WTC11 (cell line): ENCODE data around the gene MRPL19. TPM values are rescaled to one million over a fixed set of nuclear protein-coding genes. Genes with fewer than 3 reads are reported as not detected.

ENCODE experiments used
- ATAC-seq: fragments of 200-7000 bp; cut with Tn5 transposase; 2 replicates; pipeline ENCODE4 v1.10.0; 2021; ENCODE audit warnings: mild to moderate bottlenecking, moderate library complexity
- CTCF ChIA-PET: fragments of 300-600 bp; sonication (Branson Sonifier 250); formaldehyde crosslinking; loops from one replicate; lab custom pipeline; 2021; ENCODE audit warnings: antibody characterized with exemption; lab: Charles Lee
- POLR2A ChIA-PET: fragments of 350-600 bp; sonication (Branson Sonifier 250); formaldehyde crosslinking; loops from one replicate; lab custom pipeline; 2021; ENCODE audit warnings: antibody characterized with exemption; lab: Charles Lee
- DNase-seq: peaks from one replicate; pipeline ENCODE4 v3.0.0; 2021; ENCODE audit warnings: low spot score
- H3K27ac Mint-ChIP-seq: 2 replicates; pipeline ENCODE4 v1.8.0; 2021; ENCODE audit warnings: mixed read lengths
- H3K27me3 Mint-ChIP-seq: 2 replicates; pipeline ENCODE4 v1.8.0; 2021; ENCODE audit warnings: low read depth, mild to moderate bottlenecking, moderate library complexity, mixed read lengths
- H3K36me3 Mint-ChIP-seq: 2 replicates; pipeline ENCODE4 v1.8.0; 2021; ENCODE audit warnings: mixed read lengths
- H3K4me1 Mint-ChIP-seq: 2 replicates; pipeline ENCODE4 v1.8.0; 2022; ENCODE audit warnings: mixed read lengths
- H3K4me3 Mint-ChIP-seq: 2 replicates; pipeline ENCODE4 v1.8.0; 2021; ENCODE audit warnings: mild to moderate bottlenecking, moderate library complexity, mixed read lengths
- H3K9me3 Mint-ChIP-seq: 2 replicates; pipeline ENCODE4 v1.8.0; 2021; ENCODE audit warnings: mixed read lengths
- CDX4 ChIP-seq: fragments of 250-450 bp; sonication (Bioruptor Pico); IDR thresholded peaks from 2 replicates; pipeline ENCODE4 v1.9.0; 2021; ENCODE audit warnings: moderate library complexity, mild to moderate bottlenecking, inconsistent platforms, borderline replicate concordance
- E2F1 ChIP-seq: sonication (generic); formaldehyde crosslinking; IDR thresholded peaks from 2 replicates; pipeline ENCODE4 v1.8.0; 2022; ENCODE audit warnings: mild to moderate bottlenecking, missing genetic modification reagents
- ESRRA ChIP-seq: sonication (generic); formaldehyde crosslinking; IDR thresholded peaks from 2 replicates; pipeline ENCODE4 v1.8.1; 2022; ENCODE audit warnings: mild to moderate bottlenecking, missing genetic modification reagents, borderline replicate concordance
- FOXP1 ChIP-seq: sonication (generic); formaldehyde crosslinking; IDR thresholded peaks from 2 replicates; pipeline ENCODE4 v1.8.0; 2022; ENCODE audit warnings: missing genetic modification reagents, mild to moderate bottlenecking, moderate library complexity, borderline replicate concordance
- GABPB1 ChIP-seq: sonication (generic); formaldehyde crosslinking; IDR thresholded peaks from 2 replicates; pipeline ENCODE4 v1.8.1; 2023; ENCODE audit warnings: mild to moderate bottlenecking, missing genetic modification reagents
- MXD4 ChIP-seq: fragments of 250-450 bp; sonication (Bioruptor Pico); IDR thresholded peaks from 2 replicates; pipeline ENCODE4 v1.8.0; 2021; ENCODE audit warnings: mild to moderate bottlenecking, moderate library complexity, borderline replicate concordance
- total RNA-seq: library from RNA; stranded (reverse); gene quantifications from 3 replicates; pipeline ENCODE4 v1.2.3, GENCODE V29; 2021
- TF ChIP-seq, protein P1 (sequence below): fragments of 250-450 bp; sonication (Bioruptor Pico); IDR thresholded peaks from 2 replicates; pipeline ENCODE4 v1.9.0; 2021; ENCODE audit warnings: mild to moderate bottlenecking
- TF ChIP-seq, protein P2 (sequence below): sonication (generic); formaldehyde crosslinking; IDR thresholded peaks from 2 replicates; pipeline ENCODE4 v1.8.0; 2022; ENCODE audit warnings: mild to moderate bottlenecking, missing genetic modification reagents
- TF ChIP-seq, protein P3 (sequence below): sonication (generic); formaldehyde crosslinking; IDR thresholded peaks from 2 replicates; pipeline ENCODE4 v1.8.0; 2023; ENCODE audit warnings: missing genetic modification reagents
- TF ChIP-seq, protein P4 (sequence below): fragments of 250-450 bp; sonication (Bioruptor Pico); IDR thresholded peaks from 2 replicates; pipeline ENCODE4 v1.9.0; 2021; ENCODE audit warnings: mild to moderate bottlenecking, borderline replicate concordance
- TF ChIP-seq, protein P5 (sequence below): sonication (generic); formaldehyde crosslinking; IDR thresholded peaks from 2 replicates; pipeline ENCODE4 v1.8.0; 2022; ENCODE audit warnings: mild to moderate bottlenecking, missing genetic modification reagents

The MRPL19 gene
- total RNA-seq, 1 experiment from 2014 or later: 65.8 TPM

DNA sequence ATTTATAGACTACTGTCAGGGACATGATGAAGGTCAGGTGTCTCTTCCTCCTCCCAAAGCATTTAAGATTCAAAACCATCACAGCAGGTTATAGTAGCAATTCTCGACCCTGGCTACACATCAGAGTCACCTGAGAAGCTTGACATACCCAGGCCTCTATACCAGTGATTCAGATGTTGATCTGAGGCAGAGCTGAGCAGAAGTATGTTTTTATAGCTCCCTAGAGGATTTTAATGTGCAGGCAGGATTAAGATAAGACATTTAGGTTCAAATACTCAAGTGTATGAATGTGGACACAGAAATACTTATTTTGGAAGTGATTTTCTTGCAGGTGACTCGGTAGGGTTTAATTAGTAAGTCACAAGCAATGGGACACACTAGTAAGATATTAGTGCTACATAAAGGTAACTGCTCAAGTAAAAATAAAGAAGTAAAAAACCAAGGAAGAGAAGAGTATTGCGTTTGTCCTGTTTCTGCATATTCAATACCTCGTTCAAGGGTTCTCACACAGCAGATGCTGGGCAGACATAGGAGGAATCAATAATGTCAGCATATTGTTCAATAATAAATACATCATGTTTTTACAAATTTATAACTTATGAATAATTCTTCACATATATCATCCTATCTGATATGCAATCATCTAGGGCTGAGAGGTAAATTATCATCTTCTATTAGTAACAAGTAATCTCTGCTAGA, 57.2 kb downstream of the MRPL19 start (continued):
- TF ChIP-seq, protein P1, sequence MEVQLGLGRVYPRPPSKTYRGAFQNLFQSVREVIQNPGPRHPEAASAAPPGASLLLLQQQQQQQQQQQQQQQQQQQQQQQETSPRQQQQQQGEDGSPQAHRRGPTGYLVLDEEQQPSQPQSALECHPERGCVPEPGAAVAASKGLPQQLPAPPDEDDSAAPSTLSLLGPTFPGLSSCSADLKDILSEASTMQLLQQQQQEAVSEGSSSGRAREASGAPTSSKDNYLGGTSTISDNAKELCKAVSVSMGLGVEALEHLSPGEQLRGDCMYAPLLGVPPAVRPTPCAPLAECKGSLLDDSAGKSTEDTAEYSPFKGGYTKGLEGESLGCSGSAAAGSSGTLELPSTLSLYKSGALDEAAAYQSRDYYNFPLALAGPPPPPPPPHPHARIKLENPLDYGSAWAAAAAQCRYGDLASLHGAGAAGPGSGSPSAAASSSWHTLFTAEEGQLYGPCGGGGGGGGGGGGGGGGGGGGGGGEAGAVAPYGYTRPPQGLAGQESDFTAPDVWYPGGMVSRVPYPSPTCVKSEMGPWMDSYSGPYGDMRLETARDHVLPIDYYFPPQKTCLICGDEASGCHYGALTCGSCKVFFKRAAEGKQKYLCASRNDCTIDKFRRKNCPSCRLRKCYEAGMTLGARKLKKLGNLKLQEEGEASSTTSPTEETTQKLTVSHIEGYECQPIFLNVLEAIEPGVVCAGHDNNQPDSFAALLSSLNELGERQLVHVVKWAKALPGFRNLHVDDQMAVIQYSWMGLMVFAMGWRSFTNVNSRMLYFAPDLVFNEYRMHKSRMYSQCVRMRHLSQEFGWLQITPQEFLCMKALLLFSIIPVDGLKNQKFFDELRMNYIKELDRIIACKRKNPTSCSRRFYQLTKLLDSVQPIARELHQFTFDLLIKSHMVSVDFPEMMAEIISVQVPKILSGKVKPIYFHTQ (CRISPR knock-in tag): no peak
- no peak for TF ChIP-seq MXD4

- Mint-ChIP-seq H3K4me3 (no peak overlapping the region), H3K4me1 (peaks cover 12% of the 10 kb centered on the region), H3K36me3 (peaks cover 34% of the 10 kb centered on the region), H3K27ac (no peak overlapping the region), H3K27me3 (no peaks in the 10 kb centered on the region), H3K9me3 (no peaks in the 10 kb centered on the region)
- POLR2A ChIA-PET: no interaction called here
- TF ChIP-seq, protein P2, sequence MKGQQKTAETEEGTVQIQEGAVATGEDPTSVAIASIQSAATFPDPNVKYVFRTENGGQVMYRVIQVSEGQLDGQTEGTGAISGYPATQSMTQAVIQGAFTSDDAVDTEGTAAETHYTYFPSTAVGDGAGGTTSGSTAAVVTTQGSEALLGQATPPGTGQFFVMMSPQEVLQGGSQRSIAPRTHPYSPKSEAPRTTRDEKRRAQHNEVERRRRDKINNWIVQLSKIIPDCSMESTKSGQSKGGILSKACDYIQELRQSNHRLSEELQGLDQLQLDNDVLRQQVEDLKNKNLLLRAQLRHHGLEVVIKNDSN: no peak
- TF ChIP-seq, protein P3, sequence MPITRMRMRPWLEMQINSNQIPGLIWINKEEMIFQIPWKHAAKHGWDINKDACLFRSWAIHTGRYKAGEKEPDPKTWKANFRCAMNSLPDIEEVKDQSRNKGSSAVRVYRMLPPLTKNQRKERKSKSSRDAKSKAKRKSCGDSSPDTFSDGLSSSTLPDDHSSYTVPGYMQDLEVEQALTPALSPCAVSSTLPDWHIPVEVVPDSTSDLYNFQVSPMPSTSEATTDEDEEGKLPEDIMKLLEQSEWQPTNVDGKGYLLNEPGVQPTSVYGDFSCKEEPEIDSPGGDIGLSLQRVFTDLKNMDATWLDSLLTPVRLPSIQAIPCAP: no peak
- TF ChIP-seq CDX4: no peak
- no peak for TF ChIP-seq GABPB1 (CRISPR knock-in tag)
- no peak for TF ChIP-seq FOXP1 (CRISPR knock-in tag)
- no peak for TF ChIP-seq MXD4
- TF ChIP-seq, protein P4, sequence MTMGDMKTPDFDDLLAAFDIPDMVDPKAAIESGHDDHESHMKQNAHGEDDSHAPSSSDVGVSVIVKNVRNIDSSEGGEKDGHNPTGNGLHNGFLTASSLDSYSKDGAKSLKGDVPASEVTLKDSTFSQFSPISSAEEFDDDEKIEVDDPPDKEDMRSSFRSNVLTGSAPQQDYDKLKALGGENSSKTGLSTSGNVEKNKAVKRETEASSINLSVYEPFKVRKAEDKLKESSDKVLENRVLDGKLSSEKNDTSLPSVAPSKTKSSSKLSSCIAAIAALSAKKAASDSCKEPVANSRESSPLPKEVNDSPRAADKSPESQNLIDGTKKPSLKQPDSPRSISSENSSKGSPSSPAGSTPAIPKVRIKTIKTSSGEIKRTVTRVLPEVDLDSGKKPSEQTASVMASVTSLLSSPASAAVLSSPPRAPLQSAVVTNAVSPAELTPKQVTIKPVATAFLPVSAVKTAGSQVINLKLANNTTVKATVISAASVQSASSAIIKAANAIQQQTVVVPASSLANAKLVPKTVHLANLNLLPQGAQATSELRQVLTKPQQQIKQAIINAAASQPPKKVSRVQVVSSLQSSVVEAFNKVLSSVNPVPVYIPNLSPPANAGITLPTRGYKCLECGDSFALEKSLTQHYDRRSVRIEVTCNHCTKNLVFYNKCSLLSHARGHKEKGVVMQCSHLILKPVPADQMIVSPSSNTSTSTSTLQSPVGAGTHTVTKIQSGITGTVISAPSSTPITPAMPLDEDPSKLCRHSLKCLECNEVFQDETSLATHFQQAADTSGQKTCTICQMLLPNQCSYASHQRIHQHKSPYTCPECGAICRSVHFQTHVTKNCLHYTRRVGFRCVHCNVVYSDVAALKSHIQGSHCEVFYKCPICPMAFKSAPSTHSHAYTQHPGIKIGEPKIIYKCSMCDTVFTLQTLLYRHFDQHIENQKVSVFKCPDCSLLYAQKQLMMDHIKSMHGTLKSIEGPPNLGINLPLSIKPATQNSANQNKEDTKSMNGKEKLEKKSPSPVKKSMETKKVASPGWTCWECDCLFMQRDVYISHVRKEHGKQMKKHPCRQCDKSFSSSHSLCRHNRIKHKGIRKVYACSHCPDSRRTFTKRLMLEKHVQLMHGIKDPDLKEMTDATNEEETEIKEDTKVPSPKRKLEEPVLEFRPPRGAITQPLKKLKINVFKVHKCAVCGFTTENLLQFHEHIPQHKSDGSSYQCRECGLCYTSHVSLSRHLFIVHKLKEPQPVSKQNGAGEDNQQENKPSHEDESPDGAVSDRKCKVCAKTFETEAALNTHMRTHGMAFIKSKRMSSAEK (CRISPR knock-in tag): no peak
- TF ChIP-seq, protein P5, sequence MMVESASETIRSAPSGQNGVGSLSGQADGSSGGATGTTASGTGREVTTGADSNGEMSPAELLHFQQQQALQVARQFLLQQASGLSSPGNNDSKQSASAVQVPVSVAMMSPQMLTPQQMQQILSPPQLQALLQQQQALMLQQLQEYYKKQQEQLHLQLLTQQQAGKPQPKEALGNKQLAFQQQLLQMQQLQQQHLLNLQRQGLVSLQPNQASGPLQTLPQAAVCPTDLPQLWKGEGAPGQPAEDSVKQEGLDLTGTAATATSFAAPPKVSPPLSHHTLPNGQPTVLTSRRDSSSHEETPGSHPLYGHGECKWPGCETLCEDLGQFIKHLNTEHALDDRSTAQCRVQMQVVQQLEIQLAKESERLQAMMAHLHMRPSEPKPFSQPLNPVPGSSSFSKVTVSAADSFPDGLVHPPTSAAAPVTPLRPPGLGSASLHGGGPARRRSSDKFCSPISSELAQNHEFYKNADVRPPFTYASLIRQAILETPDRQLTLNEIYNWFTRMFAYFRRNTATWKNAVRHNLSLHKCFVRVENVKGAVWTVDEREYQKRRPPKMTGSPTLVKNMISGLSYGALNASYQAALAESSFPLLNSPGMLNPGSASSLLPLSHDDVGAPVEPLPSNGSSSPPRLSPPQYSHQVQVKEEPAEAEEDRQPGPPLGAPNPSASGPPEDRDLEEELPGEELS: no peak
- TF ChIP-seq E2F1: no peak
- TF ChIP-seq ESRRA (CRISPR knock-in tag): no peak
- CTCF ChIA-PET: no interaction called here
- ATAC-seq (no peak), DNase-seq (no peak)
Measured at GRCh38 chr2:75705921-75706320, 59.3 kb downstream of the MRPL19 start.
